GM21619 (cell line): ENCODE data around the gene TECPR1.

Source experiments
- ATAC-seq: cut with Tn5 transposase; IDR thresholded peaks from one replicate; pipeline ENCODE4 v1.9.1; 2021; ENCODE audit not compliant: unreplicated experiment

TECPR1 gene, protein sequence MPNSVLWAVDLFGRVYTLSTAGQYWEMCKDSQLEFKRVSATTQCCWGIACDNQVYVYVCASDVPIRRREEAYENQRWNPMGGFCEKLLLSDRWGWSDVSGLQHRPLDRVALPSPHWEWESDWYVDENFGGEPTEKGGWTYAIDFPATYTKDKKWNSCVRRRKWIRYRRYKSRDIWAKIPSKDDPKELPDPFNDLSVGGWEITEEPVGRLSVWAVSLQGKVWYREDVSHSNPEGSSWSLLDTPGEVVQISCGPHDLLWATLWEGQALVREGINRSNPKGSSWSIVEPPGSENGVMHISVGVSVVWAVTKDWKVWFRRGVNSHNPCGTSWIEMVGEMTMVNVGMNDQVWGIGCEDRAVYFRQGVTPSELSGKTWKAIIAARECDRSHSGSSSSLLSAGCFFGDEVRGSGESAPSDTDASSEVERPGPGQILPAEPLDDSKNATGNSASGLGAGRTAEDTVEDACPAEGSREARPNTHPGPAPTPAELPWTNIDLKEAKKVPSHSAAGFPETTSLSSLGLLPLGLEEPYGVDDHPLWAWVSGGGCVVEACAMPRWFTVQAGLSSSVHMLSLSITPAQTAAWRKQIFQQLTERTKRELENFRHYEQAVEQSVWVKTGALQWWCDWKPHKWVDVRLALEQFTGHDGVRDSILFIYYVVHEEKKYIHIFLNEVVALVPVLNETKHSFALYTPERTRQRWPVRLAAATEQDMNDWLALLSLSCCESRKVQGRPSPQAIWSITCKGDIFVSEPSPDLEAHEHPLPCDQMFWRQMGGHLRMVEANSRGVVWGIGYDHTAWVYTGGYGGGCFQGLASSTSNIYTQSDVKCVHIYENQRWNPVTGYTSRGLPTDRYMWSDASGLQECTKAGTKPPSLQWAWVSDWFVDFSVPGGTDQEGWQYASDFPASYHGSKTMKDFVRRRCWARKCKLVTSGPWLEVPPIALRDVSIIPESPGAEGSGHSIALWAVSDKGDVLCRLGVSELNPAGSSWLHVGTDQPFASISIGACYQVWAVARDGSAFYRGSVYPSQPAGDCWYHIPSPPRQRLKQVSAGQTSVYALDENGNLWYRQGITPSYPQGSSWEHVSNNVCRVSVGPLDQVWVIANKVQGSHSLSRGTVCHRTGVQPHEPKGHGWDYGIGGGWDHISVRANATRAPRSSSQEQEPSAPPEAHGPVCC

DNA sequence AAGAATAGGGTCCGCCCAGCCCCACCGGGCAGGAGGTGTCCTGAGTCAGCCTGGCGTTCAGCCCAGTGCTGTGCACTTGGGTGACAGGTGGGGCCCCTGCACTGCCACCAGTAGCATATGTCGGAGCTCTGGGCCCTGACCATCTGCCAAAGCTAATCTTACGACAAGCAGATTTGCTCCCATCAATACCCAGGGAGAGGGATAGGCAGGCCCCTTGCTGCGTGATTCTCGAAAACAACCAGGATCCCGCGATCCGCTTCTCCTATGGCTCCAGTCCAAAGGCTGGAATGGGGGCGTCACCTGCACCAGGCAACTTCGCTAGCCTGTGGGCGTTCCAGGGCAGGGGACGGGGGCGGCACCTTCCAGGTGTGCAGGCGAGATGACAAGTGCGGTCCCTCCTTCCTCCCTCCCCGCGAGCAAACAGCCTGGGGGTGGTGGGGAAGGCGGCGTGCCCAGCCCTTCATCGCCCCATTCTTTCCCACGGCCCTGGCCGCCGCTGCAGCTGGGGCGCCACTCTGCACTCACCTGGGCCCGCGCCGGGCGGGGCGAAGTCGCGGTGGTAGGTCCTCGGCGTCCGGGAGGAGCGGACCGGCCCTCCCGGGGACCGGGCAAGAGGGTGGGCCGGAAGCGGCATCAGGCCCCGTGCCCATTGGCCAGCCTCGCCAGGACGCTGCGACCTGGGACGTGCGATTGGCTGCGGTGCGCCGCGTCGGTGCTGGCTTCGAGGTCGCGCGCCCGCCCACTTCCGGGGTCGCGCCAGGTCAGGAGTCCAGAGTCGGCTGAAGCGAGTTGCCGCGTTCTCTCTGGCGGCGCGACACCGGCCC is at the start of gene TECPR1:
TSS of gene TECPR1 (minus strand) at position 632 of the 824 bp plus-strand sequence. CDS start 6,086 bp downstream, outside the sequence.
- peak; percentile 96 for ATAC-seq

DNA sequence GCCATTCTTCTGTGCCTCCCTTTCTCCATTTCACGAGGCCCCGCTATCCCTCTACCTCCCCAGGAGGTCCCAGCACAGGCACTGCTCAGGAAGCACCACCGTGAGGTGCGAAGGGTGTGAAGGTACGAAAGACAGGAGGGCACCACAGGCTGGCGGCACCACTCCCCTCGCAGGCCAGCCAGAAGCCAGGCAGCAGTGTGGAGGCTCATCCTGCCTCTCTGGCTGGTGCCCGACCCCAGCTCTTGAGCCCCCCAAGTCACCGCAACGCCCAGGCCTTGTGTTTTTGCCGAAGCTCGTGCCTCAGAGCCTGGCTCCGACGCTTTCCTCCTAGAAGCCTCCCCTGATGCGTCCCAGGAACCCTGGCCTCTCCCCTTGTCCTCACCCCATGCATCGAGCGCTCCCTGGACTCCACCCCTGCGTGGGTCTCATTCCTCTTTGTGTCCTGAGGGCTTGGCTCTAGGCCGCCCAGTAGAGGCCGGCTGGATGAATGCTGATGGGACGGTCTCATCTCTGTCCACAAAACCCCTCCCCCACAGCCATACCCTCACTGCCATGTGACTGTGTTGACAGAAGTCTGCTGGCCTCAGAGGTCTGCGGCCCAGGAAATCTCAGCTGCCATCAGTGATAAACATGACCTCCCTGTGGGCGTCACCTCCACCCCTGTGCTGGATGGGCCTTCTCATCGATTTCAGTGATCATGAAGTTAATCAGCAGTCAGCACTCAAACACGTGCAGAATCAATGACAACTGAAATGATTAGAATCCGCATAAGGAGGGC is 48.8 kb upstream of the TECPR1 start:
- ATAC-seq: no peak

DNA sequence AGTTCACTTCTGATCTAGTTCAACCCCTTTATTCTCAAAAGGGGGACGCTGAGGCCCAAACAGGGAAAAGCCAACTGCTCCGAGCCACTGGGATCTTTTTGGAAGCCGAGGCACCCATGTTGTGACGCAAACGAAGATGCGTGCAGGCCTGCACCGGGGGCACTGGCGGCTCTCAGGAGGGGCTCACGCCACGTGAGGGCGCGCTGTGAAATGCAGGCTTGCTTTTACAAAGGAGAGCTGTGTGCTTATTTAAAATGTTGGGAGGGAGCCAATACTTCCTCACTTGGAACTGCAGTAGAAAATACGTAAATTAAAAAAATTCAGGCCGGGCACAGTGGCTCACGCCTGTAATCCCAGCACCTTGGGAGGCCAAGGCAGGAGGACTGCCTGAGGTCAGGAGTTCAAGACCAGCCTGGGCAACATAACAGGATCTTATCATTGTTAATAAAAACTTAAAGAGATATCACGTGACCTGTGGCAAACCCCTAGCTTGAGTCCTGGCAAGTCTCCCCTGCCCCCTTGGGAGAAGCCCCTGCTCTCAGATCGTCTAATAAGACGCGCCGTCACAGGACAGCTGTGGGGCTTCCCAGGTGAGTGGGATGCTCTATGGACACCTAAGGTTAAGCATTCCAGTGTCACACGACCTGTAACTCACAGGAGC is 45.7 kb upstream of the TECPR1 start:
- no peak for ATAC-seq

DNA sequence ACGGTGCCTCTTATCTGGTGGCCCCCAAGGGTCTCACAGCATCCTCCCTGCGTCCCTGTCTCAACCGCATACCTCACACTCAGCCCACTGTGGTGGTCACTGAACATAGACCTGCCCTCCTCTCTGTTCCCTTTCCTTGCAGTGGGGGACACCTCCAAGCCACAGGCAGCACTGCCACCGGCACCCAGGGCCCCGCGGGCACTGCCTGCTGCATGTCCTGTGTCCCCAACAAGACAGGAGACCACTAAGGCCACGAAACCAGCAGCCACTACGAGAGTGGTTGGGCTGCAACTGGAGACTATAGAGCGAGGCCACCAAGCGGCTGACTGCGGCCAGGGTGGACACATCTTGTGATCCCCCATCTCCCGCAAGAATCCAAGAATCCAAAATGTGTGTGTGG is 44.8 kb upstream of the TECPR1 start:
- no peak for ATAC-seq

DNA sequence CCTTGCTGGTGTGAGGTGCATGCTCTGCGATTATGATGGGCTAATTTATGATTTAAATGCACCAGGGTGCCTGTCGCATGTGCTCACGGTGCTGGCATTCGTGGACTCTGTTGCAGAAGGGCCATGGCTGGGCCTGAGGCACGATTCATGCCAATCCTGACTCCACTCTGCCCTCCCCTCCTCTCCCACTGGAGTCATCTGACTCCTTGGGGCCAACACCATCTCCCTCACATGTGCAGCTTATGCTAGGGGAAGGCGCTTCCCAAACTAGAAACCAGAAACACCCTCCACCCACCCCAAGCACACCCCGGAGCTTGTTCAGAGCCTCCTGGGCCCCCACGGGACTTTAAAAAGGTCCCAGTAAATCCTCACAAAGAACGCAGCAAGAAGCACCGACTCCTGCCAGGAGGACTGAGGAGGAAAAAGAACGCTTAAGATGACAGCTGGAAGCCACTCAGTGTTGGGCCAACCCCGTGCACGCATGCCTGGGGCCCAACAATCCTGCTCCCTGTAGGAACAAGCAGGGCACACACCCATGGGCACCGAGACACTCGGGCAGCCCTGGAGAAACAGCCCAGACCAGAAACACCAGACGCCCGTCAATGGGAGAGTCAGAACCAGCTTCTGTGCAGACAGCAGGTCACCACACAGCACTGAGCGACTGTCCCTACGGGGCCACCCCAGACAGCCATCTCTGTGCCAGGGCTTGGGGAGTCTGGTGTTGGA is 43.6 kb upstream of the TECPR1 start:
- ATAC-seq: no peak

DNA sequence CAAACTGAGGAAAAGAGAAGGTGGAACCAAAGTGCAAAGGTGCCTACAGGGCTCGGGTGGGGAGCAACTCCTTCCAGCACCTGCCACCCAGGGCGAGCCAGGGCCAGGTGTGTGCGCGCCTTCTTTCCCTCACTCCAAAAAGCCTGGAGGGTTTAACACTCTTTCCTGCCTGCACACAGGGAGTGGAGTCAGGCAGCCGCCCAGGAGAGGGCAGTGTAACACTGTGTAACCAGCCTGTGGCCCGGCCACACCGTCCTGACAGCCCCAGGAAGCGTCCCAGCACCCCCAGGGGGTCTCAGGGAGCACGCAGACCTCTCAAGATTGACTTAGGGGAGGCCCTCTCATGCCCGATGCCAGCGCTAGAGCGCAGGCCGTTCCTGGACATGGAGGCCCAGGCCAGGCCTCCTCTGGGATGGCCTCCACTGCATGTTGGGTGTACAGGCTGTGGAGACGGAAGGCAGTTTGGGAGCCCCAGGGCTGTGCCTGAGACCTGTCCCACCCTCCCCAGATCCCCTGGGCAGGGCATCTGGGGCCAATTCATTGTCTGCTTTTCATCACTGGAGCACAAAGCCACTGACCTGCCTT is 42.9 kb upstream of the TECPR1 start:
- peak; percentile 78 for ATAC-seq

DNA sequence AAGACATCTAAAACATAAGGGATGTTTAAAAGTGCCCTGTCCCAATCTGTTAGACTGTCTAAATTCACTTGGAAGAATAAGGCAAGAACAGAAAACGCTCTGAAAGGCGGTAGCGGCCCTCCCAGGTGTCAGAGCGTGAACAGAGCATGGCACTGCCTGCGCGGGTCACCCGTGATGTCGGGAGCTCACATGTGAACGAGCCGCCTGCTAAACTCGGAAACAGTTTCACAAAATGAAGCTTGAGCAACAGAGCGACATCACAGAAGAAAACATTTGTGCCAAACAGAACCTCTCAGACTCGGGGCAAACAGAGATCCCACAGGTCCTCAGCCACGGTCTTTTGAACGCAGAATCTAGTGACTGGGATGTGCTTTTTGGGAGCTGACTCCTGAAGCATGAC is 42.3 kb upstream of the TECPR1 start:
- ATAC-seq: no peak

DNA sequence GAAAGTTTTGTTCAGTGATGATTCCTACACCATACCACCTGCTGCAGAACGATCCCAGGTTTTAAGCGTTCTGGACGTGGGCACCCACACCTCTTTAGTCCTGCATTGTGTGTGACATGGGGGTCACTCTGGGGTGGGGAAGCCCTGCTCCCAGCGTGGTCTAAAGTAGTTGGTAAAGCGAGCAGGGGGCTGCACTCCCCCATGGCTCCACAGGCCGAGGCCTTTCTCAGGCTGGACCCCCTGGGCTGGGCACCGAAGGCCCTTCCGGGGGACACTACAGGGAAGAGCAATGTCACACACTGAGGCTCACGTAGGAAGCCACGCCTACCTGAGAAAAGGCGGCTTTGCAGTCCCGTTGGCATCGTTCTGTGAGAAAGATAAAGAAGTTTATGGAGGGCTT is 41.7 kb upstream of the TECPR1 start:
- no peak for ATAC-seq

DNA sequence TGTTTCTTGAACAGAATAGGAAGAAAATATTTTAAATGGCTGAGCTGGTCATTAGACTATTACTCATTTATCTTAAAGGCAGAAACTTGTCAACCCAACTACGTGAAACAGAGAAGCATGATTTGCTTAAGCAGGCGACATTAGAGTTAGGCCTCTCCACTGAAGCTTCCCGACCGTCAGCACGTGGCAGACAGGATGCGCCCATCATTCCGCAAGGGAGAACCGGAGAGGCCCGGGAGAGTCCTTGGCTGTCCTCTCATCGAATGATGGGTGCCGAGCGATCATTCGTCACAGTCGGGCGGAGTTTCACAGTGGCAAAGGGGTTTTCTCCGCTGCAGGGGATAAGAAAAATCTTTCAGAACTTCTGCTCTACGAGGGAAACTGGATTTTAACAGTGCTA is 41.2 kb upstream of the TECPR1 start:
- ATAC-seq: no peak

DNA sequence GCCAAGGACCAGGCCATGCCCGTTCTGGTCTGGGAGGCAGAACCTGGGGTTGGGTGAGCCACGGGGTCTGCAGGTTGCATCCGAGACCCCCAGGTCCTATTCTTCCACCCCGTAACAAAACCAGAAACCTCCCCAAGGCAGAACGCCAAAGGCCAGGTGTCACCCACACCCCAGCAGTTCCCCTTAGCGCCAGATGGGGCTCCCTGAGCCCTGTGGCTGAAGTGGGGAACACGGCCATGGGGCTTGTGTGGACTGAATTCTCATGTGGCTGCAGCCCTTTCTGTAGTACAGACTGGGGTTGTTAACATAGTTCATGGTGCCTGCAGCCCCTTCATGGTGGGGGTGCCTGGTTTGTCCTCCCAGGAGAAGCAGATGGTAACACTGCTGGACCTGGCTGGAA is 39.7 kb upstream of the TECPR1 start:
- ATAC-seq: no peak

DNA sequence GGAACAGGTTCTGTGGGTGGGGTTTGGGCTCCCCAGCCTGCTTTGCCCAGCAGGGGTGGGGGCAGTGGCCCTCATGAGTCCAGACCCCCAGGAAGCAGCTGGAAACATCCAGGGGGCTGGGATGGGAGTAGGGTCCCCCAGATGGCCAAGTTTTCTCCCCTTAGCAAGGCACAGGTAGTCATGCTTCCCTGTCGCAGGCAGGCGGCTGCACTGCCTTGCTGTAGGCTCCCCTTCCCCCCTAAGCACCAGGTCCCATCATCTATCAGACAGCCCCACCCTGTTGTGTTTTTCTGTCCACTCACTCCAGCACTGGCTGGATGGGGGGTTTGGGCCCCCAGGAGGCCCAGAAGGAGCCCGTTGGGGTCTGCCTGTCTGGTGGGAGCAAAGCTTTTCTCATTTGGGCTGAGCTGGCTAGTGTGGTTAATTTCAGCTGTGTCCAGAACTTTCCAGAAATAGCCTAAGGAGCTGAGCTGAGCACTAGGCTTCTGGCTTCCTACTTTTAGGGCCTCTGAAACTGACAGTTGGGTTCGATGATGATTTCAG is 37.4 kb upstream of the TECPR1 start:
- no peak for ATAC-seq

DNA sequence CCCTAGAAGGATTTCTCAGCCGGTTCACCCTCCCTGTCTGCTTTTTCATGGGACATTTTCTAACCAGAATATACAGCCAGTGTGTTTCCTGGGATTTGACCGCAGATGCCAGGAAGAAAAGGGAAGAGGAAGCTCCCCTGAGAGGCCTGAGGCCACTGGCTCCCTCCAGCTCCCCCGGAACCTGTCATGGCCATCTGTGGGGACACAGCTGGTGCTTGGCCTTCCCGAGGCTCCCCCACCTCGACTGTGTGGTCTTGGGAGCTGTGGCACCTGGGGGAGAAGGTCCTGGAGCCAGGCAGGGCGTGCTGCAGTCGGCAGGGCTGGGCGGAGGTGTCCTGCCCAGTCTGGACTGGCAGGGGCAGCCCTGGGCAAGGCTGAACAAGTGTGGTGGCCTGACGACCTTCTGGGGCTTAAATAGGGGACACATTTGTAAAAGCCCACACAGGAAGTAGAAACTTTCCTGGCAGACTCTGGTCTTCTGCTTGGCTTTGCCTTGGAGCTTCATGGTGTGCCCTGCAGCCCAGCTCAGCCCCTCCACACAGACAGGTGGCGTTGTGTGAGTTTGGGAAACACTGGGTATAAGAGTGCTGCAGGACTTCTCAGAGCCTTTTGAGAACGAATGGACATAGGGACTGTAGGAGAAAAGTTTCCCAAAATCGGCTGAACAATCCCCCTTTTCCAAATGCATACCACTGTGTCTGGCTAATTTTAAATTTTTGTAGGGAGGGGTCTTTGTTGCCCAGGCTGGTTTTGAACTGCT is 36.2 kb upstream of the TECPR1 start:
- ATAC-seq: no peak

DNA sequence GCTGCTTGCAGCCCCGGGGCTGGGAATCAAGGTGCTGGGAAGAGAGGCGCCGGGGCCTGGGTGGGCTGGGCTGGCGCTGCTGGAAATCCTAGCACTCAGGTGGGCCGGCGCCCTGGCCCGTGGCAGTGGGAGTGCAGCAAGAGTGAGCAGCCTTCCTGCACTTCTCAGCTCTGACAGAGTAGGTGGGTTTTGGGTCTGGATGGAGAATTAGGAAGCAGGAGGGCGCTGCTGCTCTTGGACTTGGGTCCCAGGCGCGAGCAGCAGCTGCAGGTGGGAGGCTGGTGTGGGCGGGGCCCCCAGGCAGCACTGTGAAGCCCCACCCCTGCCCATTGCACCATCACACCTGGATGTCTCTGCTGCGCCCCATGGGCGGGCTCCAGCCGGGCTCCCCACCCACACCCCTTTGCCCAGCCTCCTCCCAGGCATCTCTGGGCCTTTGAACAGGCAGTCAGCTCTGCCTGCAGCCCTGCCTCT is 35.5 kb upstream of the TECPR1 start:
- ATAC-seq: no peak

DNA sequence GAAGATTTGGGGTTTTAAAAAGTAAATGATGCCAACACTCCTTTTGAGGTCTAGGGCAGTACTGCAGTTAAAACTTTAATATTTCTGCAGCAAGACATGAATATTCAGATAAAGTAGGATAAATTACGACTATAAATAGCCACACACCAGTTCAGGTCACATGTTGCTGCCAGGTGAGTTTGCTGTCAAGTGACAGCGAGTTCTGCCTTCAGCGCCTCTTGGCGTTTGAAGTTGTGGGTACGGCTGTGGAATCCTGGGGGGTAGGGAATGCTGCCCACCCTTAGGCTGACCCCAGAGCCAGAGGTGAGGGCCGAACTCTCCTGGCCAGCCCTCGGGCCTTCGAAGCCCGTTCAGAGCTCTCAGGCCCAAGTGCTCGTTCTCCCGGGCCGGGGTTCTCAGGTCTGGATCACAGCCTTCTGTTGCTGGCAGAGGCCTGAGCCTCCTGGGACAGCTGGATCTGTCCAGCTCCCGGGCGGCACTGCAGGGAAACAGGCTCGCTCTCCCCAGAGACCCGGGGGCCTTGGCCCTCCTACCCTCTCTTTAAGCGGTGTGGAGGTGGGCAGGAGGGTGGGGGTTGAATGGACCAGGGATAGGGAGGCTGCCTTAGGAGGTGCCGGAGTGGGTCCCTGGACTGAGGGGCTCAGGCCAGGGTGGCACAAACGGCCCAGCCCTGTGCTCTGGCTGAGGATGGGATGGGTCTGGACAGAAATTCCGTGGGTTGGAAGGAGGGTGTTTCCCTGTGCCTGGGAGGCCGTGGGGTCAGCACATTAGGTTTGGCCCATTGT is 34.9 kb upstream of the TECPR1 start:
- no peak for ATAC-seq

DNA sequence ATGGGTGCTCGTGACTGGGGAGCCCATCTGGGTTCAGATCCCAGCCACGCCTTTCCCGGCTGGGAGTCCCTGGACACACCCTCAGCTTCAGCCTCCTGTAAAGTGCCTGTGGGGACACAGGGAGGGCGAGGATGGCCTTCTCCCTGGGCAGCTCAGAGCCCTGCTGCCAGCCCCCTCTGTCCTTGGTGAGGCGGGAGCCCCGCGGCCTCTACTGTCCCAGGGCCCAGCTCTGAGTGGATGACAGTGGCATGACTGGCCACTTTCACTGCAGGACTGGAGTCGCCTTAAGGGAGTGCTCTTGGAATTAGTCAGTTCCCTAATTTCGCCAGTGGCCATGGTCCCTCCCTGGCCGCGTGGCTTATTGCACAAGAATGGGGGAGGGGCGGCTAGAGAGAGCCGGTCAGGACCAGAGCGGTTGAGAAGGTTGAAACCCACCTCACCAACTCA is 34.1 kb upstream of the TECPR1 start:
- no peak for ATAC-seq
